ENCODE measurements around the gene BTRC. TPM values are rescaled to one million over a fixed set of nuclear protein-coding genes. Genes with fewer than 3 reads are reported as not detected.

The BTRC gene
- total RNA-seq, 2 donors from 2014 or later = 8.8 to 9.9 TPM

- Histone ChIP-seq H3K36me3 (replicated peaks in 1 of 2; ENCODE audit: insufficient read depth in 1 of 2, low read depth in 2 of 2) (no peaks in the 10 kb centered on the region), H3K4me3 (no peak overlapping the region), H3K9me3 (no peaks in the 10 kb centered on the region), H3K27me3 (no peaks in the 10 kb centered on the region), H3K27ac (no peak overlapping the region), H3K4me1 (peaks cover 15% of the 10 kb centered on the region)
- DNase-seq (peak in 1 of 4 donors; percentile 15), ATAC-seq (no peak)
- WGBS, 2 donors = 17 to 27% methylated on average over 17 to 25 of the region's 25 CpGs
- no peak for TF ChIP-seq CTCF (IDR thresholded peaks at IDR 0.05)
- peak in 1 of 3 donors; percentile 16 for TF ChIP-seq POLR2A (IDR thresholded peaks at IDR 0.05)
- intact Hi-C loops (cut with DNase I) = no loop called here
Observed at GRCh38 chr10:101310529-101311184, 43.3 kb upstream of the BTRC start.

GRCh38 chr10:101311185-101312066, 42.5 kb upstream of the BTRC start:
- Histone ChIP-seq H3K4me1 (peaks cover 15% of the 10 kb centered on the region), H3K27ac (no peak overlapping the region), H3K27me3 (no peaks in the 10 kb centered on the region), H3K4me3 (peak overlapping the region in 1 of 2 donors; percentile 18), H3K9me3 (no peaks in the 10 kb centered on the region), H3K36me3 (replicated peaks in 1 of 2; ENCODE audit: insufficient read depth in 1 of 2, low read depth in 2 of 2) (no peaks in the 10 kb centered on the region)
- DNase-seq = peak; percentile 57 to 68 (median 62)
- 12 to 15% methylated on average over 9 to 15 of the region's 15 CpGs for WGBS, 2 donors
- TF ChIP-seq CTCF (IDR thresholded peaks at IDR 0.05) = no peak
- no peak for TF ChIP-seq POLR2A (IDR thresholded peaks at IDR 0.05)
- intact Hi-C loops (cut with DNase I) = no loop called here
- ATAC-seq = peak; percentile 85

GRCh38 chr10:101319241-101319915, 34.6 kb upstream of the BTRC start:
- H3K27ac ChIP-seq = no peak overlapping the region
- DNase-seq (no peak), ATAC-seq (no peak)
- H3K4me1 ChIP-seq = no peaks in the 10 kb centered on the region
- no peaks in the 10 kb centered on the region for H3K36me3 ChIP-seq (replicated peaks in 1 of 2; ENCODE audit: insufficient read depth in 1 of 2, low read depth in 2 of 2)
- no peaks in the 10 kb centered on the region for H3K27me3 ChIP-seq
- 63 to 68% methylated on average over 3 of the region's 3 CpGs for whole genome bisulfite sequencing, 2 donors
- H3K9me3 ChIP-seq = no peaks in the 10 kb centered on the region
- H3K4me3 ChIP-seq = no peak overlapping the region
- intact Hi-C loops (cut with DNase I) = no loop called here
- no peak for TF ChIP-seq POLR2A (IDR thresholded peaks at IDR 0.05)
- TF ChIP-seq CTCF (IDR thresholded peaks at IDR 0.05) = no peak

- no peak for ATAC-seq
- no peak for TF ChIP-seq POLR2A (IDR thresholded peaks at IDR 0.05)
- TF ChIP-seq CTCF (IDR thresholded peaks at IDR 0.05) = no peak
- intact Hi-C loops (cut with DNase I) = no loop called here
Observed at GRCh38 chr10:101321073-101321472, 32.9 kb upstream of the BTRC start.

More at GRCh38 chr10:101321073-101321472, 32.9 kb upstream of the BTRC start:
- Histone ChIP-seq H3K9me3 (no peaks in the 10 kb centered on the region), H3K27me3 (no peaks in the 10 kb centered on the region), H3K4me3 (no peak overlapping the region), H3K4me1 (no peaks in the 10 kb centered on the region), H3K27ac (no peak overlapping the region), H3K36me3 (replicated peaks in 1 of 2; ENCODE audit: insufficient read depth in 1 of 2, low read depth in 2 of 2) (no peaks in the 10 kb centered on the region)
- no peak for DNase-seq
- 60 to 81% methylated on average over 1 to 4 of the region's 4 CpGs for WGBS, 2 donors

Data from body of pancreas (tissue), 4 donors.